Fibroblast of peridontal ligament (primary cell): ENCODE data around the gene HSD17B11.
"Not testable (repeated sequence)": the region's sequence is repeated elsewhere in the genome, so short reads cannot be mapped to it uniquely, and the experiment has no call there.

Experiments
- DNase-seq: peaks from one replicate; pipeline ENCODE4 v3.0.0-alpha.2; 2010; ENCODE audit errors: extremely low read depth

HSD17B11 gene

GRCh38 chr4:87405211-87405820 is 14.3 kb upstream of the HSD17B11 start:
- DNase-seq = no peak

DNA sequence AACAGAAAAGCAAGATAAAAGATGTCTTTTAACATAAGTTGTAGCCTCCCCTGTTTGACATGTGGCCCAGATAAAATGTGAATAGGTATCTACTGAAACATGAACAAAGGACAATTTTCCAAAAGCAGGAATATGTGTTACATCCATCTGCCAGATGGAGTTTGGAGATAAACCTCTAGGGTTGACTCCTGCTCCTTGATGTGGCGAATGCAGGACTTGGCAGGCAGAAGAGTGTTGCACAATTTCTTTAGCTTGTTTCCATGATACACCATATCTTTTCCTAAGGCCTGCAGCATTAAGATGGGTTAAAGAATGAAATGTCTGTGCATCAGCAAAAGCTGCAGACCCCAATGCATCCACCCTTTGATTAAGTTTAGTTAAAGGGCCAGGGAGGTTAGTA is 12.7 kb upstream of the HSD17B11 start:
- peak; percentile 51 for DNase-seq

GRCh38 chr4:87399954-87400353 is 9.0 kb upstream of the HSD17B11 start:
- DNase-seq = no peak

- DNase-seq = no peak
Measured at GRCh38 chr4:87399148-87399547, 8.2 kb upstream of the HSD17B11 start.

- DNase-seq = not testable (repeated sequence)
Measured at GRCh38 chr4:87395851-87396250, 4.9 kb upstream of the HSD17B11 start.

DNA sequence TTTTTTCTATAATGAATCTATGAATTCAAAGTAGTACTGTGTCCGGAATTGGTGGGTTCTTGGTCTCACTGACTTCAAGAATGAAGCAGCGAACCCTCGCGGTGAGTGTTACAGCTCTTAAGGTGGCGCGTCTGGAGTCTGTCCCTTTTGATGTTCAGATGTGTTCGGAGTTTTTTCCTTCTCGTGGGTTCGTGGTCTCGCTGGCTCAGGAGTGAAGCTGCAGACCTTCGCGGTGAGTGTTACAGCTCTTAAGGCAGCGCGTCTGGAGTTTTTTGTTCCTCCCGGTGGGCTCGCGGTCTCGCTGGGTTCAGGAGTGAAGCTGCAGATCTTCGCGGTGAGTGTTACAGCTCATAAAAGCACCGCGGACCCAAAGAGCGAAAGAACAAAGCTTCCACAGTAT is 4.1 kb upstream of the HSD17B11 start:
- DNase-seq = not testable (repeated sequence)

GRCh38 chr4:87392183-87392582 is 1.2 kb upstream of the HSD17B11 start:
- DNase-seq = no peak

DNA sequence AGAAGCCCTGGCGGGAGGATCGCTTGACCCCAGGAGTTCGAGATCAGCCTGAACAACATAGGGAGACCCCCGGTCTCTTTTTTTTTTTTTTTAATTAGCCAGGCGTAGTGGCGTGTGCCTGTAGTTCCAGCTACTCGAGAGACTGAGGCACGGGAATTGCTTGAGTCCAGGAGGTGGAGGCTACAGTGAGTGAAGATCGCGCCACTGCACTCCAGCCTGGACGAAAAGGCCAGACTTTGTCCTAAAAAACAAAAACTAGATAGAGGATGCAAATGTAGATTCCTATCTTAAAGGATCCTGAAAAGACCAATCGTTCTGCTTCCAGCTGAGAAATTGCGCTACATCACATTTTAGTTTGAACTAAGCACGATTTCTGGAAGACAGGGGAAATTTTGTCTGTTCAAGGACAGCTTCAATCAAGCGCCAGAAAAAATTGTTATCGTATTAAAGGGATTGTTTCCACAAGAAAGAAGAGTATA is 627 bp upstream of the HSD17B11 start:
- DNase-seq = peak; percentile 27

- DNase-seq = no peak
Measured at GRCh38 chr4:87390551-87390890, 467 bp downstream of the HSD17B11 start.

DNA sequence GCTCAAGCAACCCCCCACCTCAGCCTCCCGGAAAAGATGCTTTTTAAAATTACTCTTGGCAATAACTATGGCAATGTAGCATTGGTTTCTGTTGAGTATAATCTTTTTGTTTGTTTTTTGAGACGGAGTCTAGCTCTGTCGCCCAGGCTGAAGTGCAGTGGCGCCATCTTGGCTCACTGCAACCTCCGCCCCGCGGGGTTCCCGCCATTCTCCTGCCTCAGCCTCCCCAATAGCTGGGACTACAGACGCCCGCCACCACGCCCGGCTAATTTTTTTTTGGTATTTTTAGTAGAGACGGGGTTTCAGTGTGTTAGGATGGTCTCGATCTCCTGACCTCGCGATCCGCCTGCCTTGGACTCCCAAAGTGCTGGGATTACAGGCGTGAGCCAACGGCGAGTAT is 933 bp downstream of the HSD17B11 start:
- DNase-seq = not testable (repeated sequence)

- no peak for DNase-seq
Measured at GRCh38 chr4:87388901-87389300, 2.1 kb downstream of the HSD17B11 start.

DNA sequence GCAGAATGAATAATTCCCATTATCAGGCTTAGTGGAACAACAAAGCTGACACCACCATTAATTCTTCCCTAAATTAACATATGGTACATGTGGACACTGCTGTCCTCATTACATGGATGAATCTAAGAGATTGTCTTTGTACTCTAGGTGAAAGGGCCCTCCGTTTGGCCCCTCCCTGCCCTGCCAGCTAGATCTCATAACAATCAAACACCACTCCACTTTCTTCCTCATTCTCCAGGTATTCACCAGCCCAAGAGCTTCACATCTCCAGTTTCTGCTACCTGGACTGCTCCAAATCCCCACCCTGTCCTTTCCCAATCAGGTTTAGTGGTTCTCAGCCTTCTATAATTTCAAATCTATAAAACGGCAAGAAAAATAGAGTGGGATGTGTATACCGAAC is 3.8 kb downstream of the HSD17B11 start:
- DNase-seq = no peak

DNA sequence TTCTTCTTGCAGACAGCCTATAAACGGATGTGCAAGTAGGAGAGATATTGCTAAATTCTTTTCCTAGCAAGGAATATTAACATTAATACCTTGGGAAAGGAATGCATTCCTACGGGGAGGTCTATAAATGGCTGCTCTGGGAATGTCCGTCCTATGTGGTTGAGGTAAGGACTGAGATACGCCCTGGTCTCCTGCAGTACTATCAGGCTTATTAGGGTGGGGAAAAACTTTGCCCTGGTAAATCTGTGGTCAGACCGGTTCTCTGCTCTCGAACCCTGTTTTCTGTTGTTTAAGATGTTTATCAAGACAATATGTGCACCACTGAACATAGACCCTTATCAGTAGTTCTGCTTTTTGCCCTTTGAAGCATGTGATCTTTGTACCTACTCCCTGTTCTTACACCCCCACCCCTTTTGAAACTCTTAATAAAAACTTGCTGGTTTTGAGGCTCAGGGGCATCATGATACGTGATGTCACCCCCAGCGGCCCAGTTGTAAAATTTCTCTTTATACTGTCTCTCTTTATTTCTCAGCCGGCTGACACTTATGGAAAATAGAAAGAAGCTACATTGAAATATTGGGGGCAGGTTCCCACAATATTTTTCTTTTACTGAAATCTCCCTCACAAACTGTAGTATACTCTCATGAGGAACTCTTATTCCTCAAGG is 6.4 kb downstream of the HSD17B11 start:
- not testable (repeated sequence) for DNase-seq

GRCh38 chr4:87382931-87383330 is 8.1 kb downstream of the HSD17B11 start:
- no peak for DNase-seq

- no peak for DNase-seq
Measured at GRCh38 chr4:87382116-87382515, 8.9 kb downstream of the HSD17B11 start.

GRCh38 chr4:87377816-87378215 is 13.2 kb downstream of the HSD17B11 start:
- DNase-seq = no peak

- DNase-seq = peak; percentile 94
Measured at GRCh38 chr4:87375719-87376291, 15.2 kb downstream of the HSD17B11 start.

GRCh38 chr4:87370068-87370467 is 20.9 kb downstream of the HSD17B11 start:
- DNase-seq = no peak

GRCh38 chr4:87366521-87367162 is 24.3 kb downstream of the HSD17B11 start:
- DNase-seq = no peak

- no peak for DNase-seq
Measured at GRCh38 chr4:87365348-87365747, 25.6 kb downstream of the HSD17B11 start.

DNA sequence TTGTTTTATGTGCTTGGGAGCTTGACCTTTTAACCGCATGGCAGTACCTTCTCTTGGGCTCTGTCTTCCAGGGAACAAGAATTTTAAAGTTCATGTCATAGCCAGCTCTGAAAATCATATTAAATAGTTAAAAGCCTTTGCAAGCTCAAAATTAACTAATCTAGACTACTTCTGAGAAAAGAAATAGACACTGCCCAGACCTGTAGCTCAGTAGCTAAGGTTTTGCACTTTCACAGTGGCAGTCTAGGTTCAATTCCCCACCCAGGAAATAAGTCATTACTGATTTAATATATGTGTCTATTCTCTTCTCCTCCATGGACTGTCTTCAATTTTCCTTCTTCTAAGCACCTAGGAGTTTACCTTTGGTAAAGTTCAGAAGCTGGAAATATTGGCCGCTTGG is 27.4 kb downstream of the HSD17B11 start:
- no peak for DNase-seq

DNA sequence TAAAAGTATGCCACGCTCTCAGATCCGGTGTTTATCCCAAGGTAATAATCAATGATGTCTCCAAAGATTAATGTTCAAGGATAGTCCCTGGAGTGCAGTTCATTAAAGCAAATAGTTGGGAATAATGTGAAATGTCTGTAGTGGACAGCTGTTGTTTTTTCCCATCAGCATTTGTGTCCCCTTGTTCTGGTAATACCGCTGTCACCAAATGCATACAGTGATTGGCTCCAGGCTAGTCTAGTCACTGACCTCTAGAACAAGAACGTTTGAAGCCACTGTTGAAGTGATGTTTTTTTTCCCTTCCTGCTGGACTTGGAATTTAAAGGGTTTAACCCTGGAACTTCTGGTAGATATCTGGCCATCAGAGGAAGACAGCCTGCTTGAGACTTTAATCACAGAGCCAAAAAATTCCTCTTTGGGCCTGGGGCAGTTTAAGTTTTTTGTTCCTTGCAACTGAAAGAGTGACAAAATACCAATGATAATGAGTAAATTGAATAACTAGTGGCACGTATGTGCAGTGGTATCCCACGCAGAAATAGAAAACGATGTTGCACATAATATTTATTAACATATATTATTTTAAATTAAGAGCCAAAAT is 30.6 kb downstream of the HSD17B11 start:
- DNase-seq = no peak
